ENCODE results near the gene ADAM11. TPM values are rescaled to one million over a fixed set of nuclear protein-coding genes. Genes with fewer than 3 reads are reported as not detected.

ADAM11 gene
- total RNA-seq, 1 donor from 2014 or later = 0.20 TPM

DNA sequence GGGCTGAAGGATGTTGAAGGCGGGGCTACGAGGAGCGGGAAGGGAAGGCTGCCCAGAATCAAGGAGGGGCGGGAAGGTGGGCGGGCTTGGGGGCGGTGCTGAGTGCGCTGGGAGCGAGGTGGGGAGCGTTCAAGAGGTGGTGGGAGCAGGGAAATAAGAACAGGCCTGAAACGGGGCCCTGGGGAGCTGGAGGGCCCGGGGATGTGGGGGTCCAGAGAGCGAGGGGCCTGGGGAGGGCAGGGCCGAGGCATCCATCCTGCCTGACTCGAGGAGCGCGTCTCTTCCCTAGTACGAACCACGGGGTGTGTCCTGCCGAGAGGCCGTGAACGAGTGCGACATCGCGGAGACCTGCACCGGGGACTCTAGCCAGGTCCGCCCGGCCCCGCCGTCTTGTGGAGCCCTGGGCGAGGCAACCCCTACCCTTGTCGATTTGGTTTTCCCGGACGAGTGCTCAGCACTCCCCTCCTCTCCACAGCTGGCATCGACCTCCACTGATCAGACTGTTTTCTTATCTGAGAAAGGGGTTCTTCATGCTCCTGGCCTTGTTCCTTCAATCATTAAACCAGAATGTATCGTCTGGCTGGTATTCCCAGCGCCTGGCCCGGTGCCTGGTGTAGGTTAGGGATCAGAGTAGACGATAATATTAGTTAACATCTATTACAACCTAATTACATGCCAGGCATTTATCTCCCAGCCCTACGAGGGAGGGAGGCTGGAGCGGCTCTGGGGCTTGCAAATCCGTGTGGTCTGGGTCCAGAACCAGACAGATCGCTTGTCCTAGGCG lies 17.2 kb downstream of the ADAM11 start:
- peak; percentile 6 for DNase-seq (ENCODE audit: low read depth)

DNA sequence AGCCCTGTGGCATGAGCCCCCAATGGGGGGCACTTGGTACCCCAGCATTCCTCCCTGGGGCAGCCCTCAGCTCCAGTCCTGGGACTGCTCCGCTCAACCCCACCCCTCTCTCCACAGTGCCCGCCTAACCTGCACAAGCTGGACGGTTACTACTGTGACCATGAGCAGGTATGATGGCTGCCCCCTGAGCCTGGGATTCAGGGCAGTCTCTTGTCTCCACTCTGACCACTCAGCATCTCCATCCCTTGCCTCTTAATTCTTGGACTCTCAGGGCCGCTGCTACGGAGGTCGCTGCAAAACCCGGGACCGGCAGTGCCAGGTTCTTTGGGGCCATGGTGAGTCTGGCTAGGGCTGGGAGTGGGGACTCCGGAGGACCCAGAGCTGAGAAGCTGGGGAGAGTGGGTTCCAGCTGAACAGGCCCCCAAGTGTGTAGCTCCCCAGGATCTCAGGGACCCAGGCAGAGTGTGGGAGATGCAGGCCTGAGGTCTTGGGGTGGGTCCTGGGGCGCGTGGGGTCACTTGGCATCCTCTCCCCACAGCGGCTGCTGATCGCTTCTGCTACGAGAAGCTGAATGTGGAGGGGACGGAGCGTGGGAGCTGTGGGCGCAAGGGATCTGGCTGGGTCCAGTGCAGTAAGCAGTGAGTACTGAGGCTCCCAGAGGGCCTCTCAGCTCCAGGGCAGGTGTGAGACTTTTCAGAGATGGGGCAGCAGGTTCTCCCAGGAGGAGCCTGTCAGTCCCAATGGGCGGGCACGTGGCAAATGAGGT lies 18.0 kb downstream of the ADAM11 start:
- no peak for DNase-seq (ENCODE audit: low read depth)

GRCh38 chr17:44777394-44778348 lies 18.9 kb downstream of the ADAM11 start:
- DNase-seq (ENCODE audit: low read depth) = no peak

DNA sequence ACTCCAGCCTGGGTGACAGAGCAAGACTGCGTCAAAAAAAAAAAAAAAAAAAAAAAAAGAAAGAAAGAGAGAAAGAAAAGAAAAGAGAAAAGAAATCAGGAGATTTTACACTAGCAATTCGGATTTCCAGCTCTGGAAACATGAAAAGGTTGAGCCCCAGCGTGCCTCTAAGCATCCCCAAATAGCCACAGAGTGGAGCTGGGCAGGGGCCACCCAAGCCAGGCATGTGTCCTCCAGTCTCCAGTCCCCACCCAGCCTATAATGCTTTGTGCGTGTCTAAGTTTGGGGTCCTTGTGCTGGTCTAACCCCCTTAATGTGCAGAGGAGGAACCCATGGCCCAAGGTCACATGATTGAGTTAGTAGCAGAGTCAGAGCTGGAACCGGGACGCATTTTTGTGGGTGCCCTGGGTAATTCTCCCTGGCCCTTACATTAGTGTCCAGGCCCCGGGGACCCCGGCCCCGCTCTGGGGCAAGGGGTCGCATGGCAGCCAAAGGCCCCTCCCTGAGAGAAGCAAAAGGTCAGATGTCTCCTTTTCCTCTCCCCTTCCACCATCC lies 19.9 kb downstream of the ADAM11 start:
- DNase-seq (ENCODE audit: low read depth) = no peak

DNA sequence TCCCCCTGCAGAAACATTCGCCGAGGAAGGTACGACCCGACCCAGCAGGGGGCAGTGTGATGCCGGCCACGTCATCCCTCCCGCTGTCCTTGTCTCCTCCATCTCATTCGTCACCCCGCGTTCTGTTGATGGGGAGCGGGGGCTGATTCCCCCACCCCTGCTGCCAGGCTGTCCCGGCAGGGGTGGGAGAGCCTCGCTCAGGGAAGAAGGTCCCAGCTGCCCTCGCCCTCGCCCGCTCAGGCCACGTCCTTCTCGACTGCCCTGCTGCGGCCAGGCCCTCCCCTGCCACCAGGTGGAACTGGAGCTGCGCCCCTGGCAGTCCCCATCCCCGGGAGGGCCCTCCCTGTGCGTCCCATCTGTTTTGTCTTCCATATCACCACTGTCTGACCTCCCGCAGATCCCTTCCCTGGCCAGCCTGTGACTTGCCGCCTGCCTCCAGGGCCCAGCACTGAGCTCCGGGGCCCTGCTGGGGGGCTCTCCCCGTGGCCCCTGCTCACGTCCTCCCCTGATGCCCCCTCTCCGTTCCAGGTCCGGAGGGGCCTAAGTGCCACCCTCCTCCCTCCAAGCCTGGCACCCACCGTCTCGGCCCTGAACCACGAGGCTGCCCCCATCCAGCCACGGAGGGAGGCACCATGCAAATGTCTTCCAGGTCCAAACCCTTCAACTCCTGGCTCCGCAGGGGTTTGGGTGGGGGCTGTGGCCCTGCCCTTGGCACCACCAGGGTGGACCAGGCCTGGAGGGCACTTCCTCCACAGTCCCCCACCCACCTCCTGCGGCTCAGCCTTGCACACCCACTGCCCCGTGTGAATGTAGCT lies 20.6 kb downstream of the ADAM11 start:
- peak; percentile 27 for DNase-seq (ENCODE audit: low read depth)

DNA sequence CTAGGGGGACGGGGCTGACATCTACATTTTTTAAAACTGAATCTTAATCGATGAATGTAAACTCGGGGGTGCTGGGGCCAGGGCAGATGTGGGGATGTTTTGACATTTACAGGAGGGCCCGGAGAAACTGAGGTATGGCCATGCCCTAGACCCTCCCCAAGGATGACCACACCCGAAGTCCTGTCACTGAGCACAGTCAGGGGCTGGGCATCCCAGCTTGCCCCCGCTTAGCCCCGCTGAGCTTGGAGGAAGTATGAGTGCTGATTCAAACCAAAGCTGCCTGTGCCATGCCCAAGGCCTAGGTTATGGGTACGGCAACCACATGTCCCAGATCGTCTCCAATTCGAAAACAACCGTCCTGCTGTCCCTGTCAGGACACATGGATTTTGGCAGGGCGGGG lies 21.4 kb downstream of the ADAM11 start:
- no peak for DNase-seq (ENCODE audit: low read depth)

DNA sequence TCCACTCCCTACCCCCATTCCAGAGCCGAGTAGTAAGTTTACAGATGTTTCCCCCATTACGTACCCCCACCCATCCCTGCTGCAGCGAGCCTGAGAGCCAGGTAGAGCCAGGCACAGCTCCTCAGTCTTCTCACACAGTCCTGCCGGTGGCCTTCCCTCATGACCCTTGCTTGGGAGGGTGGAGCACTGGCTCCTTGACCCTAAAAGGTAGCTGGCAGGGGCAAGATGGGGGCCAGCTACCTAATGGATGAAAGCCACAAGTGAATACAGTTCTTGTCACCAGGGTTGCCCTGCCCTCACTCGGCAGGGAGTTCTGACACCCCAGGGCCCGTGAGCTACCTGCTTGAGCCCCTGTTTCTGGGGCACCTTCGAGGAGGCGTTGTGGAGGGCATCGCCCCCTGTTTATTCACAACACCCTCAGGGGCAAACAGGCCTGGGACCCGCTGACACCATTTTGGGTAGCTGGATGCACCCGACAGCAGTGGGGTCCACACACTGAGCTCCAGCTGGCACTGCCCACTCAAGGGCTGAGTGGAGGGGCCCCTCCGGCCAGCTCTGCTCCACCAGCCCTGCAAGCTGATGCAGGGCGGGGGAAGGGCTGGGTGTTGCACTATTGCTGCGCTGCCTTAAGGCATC lies 22.2 kb downstream of the ADAM11 start:
- no peak for DNase-seq (ENCODE audit: low read depth)

DNA sequence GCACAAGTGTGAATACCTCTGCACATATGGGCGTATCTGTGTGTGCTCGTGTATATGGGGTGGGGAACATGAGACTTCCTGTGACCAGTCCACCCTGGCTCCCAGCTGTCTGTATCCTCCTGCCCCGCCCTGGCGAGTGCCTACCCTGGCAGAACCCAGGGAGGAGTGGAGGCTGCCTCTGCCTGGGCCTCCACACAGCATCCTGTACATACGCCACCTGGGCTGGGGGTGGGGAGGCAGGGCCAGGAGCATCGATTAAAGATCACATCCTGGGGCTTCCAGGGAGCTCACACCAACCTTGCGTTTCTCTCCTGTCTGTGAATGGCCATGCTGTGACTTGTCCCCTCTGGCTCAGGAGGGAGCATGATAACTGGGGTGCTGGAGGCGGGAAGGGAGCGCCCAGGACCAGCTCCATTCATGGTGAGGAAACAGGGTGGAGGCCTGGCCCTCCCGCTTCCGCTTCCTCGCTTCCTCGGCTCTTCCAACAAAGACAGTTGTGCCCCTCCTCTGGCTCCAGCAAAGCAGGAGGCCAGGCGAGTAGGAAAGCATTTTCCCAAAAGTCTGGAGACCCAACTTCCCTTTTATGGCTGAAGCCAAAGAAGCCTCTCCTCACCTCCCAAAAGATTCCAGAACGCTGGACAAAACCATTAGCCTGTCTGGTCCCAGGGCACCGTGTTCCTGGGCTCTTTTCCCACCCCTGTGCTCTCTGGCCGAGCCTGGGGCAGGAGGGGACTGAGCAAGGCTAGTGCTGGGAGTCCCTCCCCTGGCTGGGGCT lies 22.9 kb downstream of the ADAM11 start:
- no peak for DNase-seq (ENCODE audit: low read depth)

DNA sequence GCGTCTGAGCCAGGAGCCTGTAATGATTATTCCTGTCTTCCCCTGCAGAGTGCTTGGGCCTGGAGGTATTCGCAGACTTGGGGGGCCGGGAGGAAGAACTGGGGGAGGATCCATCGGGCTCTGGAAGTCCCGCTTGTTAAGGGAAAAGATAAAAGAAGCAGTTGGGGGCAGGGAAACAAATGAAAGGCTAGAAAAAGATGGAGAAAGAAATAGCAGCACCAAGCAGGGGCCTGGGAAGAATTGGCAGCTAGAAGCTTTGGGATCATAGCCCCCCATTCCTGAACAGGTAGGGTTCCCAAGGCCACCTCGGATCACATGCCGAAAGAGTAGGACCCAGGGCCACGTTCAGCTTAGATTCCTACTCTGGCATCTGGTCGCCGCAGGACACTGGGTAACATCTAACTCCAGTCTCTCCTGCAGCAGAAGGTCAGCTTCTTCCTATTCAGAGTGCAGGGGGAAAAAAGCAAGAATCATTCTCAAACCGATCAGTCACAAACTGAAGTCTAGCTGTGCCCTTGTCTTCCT lies 23.6 kb downstream of the ADAM11 start:
- DNase-seq (ENCODE audit: low read depth) = no peak

GRCh38 chr17:44785921-44786320 lies 27.1 kb downstream of the ADAM11 start:
- DNase-seq (ENCODE audit: low read depth) = no peak

DNA sequence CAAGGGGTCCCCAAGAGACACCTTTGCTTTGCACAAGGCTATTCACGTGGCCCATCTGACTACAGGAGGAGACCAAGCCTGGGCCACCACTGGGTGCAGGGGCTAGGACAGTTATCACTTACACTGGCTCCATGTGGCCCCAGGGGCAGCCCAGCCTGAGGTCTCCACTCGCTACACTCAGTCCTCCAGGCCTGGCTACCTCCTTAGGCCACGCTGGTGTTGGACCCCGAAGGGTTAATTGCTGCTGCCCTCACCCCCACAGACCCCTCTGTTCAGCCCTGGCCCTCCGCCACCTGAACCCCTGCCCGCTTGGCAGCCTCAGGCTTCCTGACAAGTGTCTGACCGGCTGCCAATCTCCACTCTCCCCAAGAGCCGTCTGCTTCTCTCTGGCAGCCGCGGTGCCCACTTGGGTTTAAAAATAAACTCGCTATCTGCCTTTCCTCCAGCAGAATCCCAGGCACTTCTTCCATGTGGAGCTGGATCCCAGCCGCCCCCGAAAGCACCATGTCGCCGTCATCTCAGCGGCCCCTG lies 27.8 kb downstream of the ADAM11 start:
- DNase-seq (ENCODE audit: low read depth) = no peak

DNA sequence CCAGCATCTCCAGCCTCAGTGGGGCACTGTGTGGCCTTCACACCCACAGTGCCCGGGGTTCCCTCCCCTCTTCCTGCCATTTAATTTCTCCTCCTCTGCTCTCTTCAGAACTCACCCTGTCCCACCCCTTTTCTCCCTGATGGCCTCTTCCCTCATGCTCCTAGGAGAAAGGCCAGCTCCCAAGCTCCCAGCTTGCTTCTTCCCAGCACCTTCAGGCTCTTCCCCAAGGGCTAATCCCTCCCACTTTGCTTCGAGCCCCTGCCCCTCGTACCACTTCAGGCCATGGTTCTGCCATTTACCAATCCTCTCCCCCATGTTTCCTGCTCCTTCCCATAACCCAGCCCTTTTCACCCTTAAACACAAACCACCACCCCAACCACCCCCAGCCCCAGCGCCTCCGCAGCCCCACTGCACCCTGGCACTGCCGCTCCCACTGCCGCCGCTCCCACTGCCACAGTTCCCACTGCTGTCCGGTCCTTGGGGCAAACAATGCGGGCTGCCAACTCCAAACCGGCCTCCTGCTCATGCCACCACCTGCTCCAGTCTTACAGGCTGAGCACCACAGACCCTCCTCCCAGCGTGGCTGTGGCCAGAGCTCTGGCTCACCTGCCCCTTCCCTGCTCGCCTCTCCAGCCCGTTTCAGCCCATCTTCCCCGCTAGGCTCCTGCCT lies 28.6 kb downstream of the ADAM11 start:
- DNase-seq (ENCODE audit: low read depth) = no peak

DNA sequence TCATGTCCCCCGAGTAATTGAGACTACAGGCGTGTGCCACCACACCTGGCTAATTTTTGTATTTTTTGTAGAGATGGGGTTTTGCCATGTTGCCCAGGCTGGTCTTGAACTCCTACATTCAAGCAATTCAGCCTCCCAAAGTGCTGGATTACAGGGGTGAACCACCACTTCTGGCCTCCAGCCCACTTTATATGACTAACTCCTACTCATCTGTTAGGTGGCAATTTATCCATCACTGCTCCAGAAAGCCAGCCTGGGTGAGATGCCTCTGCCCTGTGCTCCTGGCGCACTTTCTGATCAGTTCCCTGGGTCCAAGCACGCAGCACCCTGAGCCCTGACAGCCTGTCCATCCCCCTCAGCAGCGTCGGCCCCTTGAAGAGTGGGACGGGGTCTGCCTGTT lies 29.4 kb downstream of the ADAM11 start:
- no peak for DNase-seq (ENCODE audit: low read depth)

- DNase-seq (ENCODE audit: low read depth) = no peak
Observed at GRCh38 chr17:44792276-44792675, 33.5 kb downstream of the ADAM11 start.

GRCh38 chr17:44793885-44794842 lies 35.4 kb downstream of the ADAM11 start:
- no peak for DNase-seq (ENCODE audit: low read depth)

DNA sequence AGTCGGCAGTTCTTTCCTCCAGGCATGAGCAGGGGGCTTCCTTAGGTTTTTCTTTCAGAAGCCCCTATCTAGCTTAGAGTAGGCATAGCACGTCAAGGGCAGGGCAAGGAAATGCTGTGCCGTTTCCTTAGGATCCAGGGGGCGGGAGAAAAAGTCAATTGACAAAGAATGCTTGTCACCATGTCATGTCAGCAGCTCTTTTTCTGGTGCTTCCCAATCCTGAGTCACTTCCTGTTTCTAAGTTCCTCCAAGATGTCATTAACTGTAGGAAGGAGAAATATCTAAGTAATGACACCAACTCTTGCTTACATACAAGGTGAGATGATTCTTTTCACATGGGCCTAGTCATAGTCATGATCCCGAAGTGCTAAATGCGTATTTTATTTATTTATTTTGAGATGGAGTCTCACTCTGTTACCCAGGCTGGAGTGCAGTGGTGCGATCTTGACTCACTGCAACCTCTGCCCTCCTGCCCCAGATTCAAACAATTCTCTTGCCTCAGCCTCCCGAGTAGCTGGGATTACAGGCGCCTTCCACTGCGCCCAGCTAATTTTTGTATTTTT lies 36.1 kb downstream of the ADAM11 start:
- peak; percentile 97 for DNase-seq (ENCODE audit: low read depth)

- no peak for DNase-seq (ENCODE audit: low read depth)
Observed at GRCh38 chr17:44795421-44795820, 36.6 kb downstream of the ADAM11 start.

Data from renal cortical epithelial cell (primary cell).